ENCODE measurements around the gene PHF21B.
A peak's percentile ranks its signal among the peaks of the same experiment; 100 is the strongest.

Gene PHF21B

DNA sequence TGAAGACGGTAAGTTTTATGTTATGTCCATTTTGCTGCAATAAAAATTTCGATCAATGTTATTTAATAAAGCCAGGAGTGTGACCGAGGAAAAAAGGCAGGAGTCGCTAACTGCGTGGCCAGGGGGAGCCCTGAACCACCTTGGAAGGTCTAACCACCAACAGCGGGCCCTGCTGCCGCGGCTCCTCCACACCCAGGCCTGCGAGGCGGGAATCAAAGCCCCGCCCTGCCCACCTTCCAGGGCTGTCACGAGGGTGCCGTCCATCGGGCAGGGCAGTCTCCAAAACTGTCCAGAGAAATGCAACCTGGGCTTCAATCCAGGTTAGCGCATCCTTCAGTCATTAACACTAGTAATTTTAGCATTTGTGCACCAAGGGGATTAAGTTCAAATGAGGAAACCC lies 19.0 kb downstream of the PHF21B start:
- DNase-seq (ENCODE audit: low read depth, low spot score), result no peak

DNA sequence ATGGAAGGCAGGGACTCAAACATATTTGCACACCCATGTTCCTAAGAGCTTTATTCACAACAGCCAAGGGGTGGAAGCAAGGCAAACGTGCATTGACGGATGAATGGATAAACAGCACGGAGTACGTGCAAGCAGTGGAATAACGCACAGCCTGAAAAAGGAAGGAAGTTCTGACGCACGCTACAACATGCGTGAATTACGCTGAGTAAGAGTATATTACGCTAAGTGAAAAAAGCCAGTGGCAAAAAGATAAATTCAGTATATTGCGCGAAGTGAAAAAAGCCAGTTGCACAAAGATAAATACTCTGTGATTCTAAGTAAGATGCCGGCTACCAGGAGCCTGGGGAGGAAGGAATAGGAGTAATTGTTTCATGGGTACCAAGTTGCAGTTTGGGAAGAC lies 19.5 kb downstream of the PHF21B start:
- no peak for DNase-seq (ENCODE audit: low read depth, low spot score)

DNA sequence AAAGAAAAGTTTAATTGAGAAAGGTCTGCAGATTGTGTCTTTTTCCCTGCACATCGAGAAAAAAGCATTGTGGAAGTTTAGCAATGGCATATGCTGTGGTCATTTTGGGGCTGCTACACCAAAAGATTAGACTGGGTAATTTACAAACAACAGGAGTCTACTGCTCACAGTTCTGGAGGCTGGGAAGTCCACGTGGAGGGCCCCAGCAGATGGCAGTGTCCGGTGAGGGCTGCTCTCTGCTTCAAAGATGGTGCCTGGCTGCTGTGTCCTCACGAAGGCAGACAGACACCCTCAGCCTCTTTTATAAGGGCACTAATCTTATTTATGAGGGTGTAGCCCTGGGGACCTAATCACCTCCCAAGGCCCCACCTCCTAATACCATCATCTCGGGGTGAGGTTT lies 21.1 kb downstream of the PHF21B start:
- DNase-seq (ENCODE audit: low read depth, low spot score), result no peak

DNA sequence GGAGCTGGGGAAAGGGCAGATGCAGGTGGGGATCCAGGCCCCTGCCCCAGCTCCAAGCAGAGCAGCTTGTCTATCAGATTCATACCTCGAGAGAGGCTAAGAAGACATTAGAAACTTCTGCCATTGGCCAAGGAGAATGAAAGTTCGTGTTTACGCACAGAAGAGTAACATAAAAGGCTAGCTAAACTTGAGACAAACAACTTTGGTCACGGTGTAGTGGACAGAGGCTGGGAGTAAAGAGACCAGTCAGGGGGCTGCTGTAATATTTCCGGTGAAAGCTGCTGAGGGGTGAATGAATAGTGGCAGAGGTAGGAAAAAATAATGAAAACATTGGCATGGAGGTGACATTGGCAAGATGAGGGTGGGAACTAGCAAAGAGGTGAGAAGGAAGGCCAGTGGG lies 22.9 kb downstream of the PHF21B start:
- DNase-seq (ENCODE audit: low read depth, low spot score), result no peak

DNA sequence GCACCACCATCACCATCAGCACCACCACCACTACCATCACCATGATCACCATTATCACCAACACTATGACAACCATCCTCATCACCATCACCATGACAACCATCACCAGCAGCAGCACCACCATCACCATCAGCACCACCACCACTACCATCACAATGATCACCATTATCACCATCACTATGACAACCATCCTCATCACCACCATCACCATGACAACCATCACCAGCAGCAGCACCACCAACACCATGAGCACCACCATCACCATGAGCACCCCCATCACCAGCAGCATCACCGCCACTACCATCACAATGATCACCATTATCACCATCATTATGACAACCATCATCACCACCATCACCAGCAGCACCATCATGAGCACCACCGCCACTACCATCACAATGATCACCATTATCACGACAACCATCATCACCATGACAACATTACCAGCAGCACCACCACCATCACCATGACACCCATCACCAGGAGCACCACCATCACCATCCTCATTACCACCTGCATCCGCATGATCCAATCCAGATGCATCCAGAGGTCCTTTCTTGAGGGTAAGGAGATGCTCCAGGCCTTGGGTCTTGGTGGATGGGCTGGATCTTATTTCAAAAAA lies 23.8 kb downstream of the PHF21B start:
- DNase-seq (ENCODE audit: low read depth, low spot score), result no peak

DNA sequence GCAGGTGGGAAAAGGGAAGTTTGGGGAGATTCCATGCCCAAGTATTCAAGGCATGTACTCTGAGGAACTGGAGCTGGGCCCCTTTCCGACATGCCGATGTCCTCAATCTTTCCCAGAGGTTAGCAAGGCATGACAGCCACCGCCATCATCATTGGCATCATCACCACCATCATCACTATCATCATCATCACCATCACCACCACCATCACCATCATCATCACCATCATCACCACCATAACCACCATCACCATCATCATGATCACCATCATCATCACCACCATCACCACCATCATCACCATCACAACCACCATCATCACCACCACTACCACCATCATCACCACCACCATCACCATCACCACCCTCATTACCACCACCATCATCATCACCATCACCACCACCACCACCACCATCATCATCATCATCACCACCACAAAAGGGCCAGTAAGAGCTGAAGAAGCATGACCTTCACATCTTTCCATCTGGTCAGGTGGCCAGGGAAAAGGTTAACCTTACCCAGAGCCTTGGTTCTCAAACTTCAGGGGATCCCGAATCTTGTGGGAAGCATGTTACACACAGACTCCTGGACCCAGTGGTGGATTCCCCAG lies 25.8 kb downstream of the PHF21B start:
- DNase-seq (ENCODE audit: low read depth, low spot score), result no peak

- no peak for DNase-seq (ENCODE audit: low read depth, low spot score)
These were observed 27.4 kb downstream of the PHF21B start for GRCh38 chr22:44982445-44982844.

DNA sequence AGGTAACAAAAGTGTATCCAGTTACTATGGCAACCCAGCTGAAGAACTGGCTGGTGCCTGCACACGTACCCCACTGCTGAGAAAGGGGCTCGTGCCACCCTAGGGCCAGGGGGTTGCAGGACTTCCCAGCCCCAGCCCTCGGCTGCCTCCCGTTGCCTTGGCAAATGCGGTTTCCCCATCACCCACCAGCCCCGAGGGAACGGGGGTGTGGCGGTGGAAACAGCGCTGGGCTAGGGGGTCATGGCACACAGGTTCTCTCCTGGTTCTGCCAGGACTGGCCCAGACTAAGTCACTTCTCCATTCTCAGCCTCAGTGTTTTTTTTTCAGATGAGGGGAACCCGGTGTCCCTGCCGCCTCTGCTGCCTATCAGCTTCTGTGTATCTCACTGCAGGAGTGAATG lies 27.9 kb downstream of the PHF21B start:
- no peak for DNase-seq (ENCODE audit: low read depth, low spot score)

- no peak for DNase-seq (ENCODE audit: low read depth, low spot score)
These were observed 30.7 kb downstream of the PHF21B start for GRCh38 chr22:44979154-44979553.

GRCh38 chr22:44975427-44976262 lies 34.2 kb downstream of the PHF21B start:
- peak; percentile 7 for DNase-seq (ENCODE audit: low read depth, low spot score)

- DNase-seq (ENCODE audit: low read depth, low spot score), result no peak
These were observed 35.4 kb downstream of the PHF21B start for GRCh38 chr22:44974454-44974853.

DNA sequence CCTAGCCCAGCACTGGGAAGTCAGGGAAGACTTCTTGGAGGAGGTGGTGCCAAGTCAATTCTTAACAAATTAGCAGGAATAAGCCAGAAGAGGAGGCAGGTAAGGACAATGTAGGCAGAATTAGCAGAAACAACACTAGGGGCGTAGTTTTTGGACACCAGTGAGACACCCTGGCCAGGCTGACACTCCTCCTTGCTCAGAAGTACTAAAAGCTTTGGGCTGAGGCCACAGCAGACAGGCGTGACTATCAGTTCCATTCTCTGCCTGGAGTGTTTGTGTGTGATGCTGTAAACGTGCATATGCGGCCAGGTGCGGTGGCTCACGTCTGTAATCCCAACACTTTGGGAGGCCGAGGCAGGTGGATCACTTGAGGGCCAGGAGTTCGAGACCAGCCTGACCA lies 36.0 kb downstream of the PHF21B start:
- DNase-seq (ENCODE audit: low read depth, low spot score), result no peak

DNA sequence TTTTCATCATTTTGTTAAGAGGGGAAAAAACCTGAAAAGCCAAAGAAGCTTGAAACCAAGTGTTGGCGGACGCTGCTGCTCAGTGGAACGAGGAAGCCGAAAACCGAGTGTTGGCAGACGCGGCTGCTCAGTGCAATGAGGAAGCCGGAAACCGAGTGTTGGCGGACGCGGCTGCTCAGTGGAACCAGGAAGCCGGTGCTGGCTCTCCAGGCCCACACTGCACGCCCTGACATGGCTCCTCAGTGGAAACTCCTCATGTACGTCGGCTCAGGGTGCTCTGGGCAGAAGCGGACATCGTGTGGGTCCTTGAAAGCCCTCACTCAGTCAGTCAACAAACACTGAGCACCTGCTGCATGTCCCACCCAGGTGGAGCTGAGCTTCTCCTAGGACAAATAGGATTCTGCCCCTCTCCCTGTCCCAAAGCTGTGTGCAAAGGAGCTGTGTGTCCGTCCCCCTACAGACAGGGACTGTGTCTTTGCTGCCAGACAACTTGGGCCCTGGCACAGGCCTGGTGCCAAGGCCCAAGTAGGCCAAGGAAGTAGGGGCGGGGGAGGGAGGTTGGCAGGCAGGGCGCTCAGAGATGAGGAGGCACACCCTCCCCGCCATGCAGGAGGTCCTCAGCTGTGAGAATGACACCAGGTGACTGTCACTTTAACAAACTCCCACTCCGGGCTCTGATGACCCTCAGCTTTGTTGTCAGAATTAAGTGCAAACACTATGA lies 37.3 kb downstream of the PHF21B start:
- DNase-seq (ENCODE audit: low read depth, low spot score), result no peak

DNA sequence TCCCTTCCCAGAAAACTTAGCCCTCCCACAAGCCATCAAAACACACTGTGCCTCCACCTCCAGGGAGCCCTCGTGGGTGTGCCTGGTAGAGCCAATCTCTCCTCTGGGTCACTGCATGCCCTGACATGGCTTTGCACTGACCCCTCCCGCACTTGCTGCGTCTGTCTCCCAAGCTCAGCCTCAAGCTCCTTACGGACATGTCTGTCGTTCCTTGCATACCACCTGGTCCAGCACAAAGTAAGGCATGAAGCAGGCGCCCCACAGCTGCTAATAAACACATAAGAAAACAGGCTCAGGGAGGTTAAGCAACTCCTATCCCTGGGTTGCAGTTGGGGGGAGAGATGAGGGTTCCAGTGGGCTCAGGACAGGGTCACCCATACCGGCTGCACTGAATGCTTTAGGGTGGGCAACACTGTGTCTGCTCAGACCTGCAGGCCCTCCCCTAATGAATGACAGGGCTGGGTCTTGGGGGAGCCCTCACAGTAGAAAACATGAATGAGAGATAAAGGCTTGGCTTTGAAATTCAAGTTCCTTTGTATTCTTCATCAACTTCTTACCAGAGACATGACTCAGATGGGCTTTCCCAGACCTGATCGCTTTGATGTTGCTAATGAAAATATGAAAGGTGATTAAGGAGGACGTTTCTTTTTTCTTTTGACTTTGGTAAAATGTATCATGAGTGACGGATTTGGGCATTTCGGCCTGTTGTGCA lies 38.0 kb downstream of the PHF21B start:
- no peak for DNase-seq (ENCODE audit: low read depth, low spot score)

GRCh38 chr22:44970291-44970690 lies 39.5 kb downstream of the PHF21B start:
- DNase-seq (ENCODE audit: low read depth, low spot score), result no peak

GRCh38 chr22:44969817-44970216 lies 40.0 kb downstream of the PHF21B start:
- DNase-seq (ENCODE audit: low read depth, low spot score), result no peak

DNA sequence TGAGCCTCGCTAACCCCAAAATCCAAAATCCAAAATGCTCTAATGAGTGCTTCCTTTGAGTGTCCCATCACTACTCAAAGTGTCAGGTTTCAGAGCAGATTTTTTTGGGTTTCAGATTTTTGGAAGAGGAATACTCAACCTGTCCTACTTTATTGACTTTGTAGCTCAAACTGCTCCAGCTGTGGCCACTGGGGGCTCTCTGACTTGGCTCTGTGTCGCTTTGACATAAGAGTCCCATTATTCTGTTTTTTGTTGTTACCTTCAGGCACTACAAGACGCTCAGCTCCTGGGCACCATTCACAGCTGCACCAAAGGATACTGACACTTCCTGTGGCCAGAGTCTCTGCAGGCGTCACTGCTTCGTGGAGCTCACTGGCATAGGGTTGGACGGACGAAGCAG lies 41.1 kb downstream of the PHF21B start:
- DNase-seq (ENCODE audit: low read depth, low spot score), result no peak

- DNase-seq (ENCODE audit: low read depth, low spot score), result no peak
These were observed 44.6 kb downstream of the PHF21B start for GRCh38 chr22:44965171-44965570.

DNA sequence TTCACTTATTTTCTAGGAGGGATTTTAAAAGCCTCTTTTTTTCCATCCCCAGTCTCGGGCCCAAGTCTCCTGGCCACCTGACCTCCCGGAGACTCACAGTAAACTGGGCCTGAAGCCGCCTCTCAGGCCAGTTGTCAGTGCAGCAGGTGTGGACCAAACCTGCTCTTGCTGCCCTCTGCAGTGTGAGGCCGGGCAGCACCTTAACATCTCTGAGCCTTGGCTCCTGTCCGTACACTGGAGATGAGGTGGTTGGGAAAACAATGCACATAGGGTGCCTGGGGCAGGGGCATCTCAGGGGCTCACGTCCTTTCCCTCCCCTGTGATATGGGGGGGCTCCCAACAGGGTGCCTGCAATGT lies 45.1 kb downstream of the PHF21B start:
- no peak for DNase-seq (ENCODE audit: low read depth, low spot score)

DNA sequence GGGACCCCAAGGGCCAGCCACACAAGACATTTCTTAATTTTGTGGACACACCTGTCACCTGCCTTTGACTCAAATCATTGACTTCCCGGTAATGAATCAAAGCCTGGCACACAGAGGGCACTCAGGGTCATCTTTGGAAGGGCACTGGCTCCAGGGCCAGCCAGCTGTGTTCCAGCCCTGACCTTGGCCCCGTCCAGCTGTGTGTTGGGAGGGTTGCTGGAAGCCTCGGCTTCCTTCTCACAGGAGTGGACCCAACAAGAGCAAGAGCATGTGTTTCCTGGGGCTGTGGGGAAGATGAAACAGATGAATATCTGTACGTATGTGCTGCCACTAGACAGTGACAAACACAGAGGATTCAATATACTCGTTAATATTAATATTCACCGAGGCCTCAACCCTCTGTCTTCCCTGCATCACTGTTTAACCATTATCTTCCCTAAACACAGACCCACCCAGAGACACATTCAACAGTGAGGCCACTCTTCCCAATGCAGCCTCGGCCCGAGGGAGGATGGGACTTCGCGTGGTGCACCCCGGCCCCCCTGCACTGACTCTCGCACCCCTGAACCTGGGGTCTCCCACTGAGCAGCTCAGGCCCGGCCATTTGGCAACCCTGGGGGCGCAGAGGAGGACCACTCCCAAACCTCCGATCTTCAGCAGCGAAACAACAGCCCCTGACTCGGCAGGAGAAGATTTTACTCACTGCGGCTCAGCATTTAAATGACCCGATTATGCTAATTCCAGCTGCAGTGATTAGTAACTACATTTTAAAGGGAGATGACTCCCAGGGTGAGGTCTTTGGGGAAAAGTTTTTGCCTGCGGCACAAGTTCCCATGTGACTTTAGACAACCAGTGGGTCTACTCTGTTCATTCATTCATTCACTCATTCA lies 45.7 kb downstream of the PHF21B start:
- no peak for DNase-seq (ENCODE audit: low read depth, low spot score)
